ENCODE measurements around the gene CTXN1. TPM values are rescaled to one million over a fixed set of nuclear protein-coding genes. Genes with fewer than 3 reads are reported as not detected.

The CTXN1 gene
- total and polyA plus RNA-seq, 8 donors = 0.92 to 58.5 (median 2.2) TPM; not detected in 1

- Histone ChIP-seq H3K4me1 (peaks cover 37 to 60% (median 47%) of the 10 kb centered on the region in 4 donors), H3K27me3 (peaks cover 12 to 74% (median 52%) of the 10 kb centered on the region in 3 donors), H3K9me3 (no peaks in the 10 kb centered on the region), H3K36me3 (peaks cover 19 to 26% (median 24%) of the 10 kb centered on the region in 4 donors), H3K4me3 (peak overlapping the region; percentile 33 to 51 (median 40)), H3K27ac (peak overlapping the region in 2 of 5 donors; percentile 29 to 65)
- intact Hi-C loops (cut with DNase I; ENCODE audit: low total_unique reads) = no loop called here
- WGBS, 5 donors = 0 to 1% (median 1%) methylated on average over 13 to 104 of the region's 104 CpGs
- TF ChIP-seq CTCF (IDR thresholded peaks at IDR 0.05) (no peak), POLR2A (IDR thresholded peaks at IDR 0.05) (no peak), EP300 (IDR thresholded peaks at IDR 0.05) (no peak), POLR2AphosphoS5 (IDR thresholded peaks at IDR 0.05) (no peak)
- peak; percentile 42 to 77 for DNase-seq
Observed at GRCh38 chr19:7916103-7916954, 9.6 kb downstream of the CTXN1 start.

- intact Hi-C loops (cut with DNase I; ENCODE audit: low total_unique reads) = no loop called here
- peaks cover 12 to 83% (median 52%) of the 10 kb centered on the region in 3 donors for H3K27me3 ChIP-seq
- H3K4me3 ChIP-seq = peak overlapping the region in 2 of 4 donors; percentile 47 to 51
- no peaks in the 10 kb centered on the region for H3K9me3 ChIP-seq
- no peak for TF ChIP-seq POLR2A (IDR thresholded peaks at IDR 0.05)
- TF ChIP-seq POLR2AphosphoS5 (IDR thresholded peaks at IDR 0.05) = no peak
- no peak for DNase-seq
- H3K27ac ChIP-seq = no peak overlapping the region
- WGBS, 5 donors = 39 to 48% (median 44%) methylated on average over 22 to 24 of the region's 24 CpGs
- H3K36me3 ChIP-seq = peaks cover 27 to 35% (median 33%) of the 10 kb centered on the region in 4 donors
- peaks cover 32 to 55% (median 41%) of the 10 kb centered on the region in 4 donors for H3K4me1 ChIP-seq
Observed at GRCh38 chr19:7915250-7916102, 10.5 kb downstream of the CTXN1 start.

- H3K9me3 ChIP-seq = no peaks in the 10 kb centered on the region
- peaks cover 12 to 81% (median 52%) of the 10 kb centered on the region in 3 donors for H3K27me3 ChIP-seq
- H3K36me3 ChIP-seq = peaks cover 35 to 43% (median 41%) of the 10 kb centered on the region in 4 donors
- TF ChIP-seq POLR2A (IDR thresholded peaks at IDR 0.05) (no peak), POLR2AphosphoS5 (IDR thresholded peaks at IDR 0.05) (no peak), CTCF (IDR thresholded peaks at IDR 0.05) (no peak), EP300 (IDR thresholded peaks at IDR 0.05) (no peak)
- intact Hi-C loops (cut with DNase I; ENCODE audit: low total_unique reads) = no loop called here
- no peak for DNase-seq
- H3K27ac ChIP-seq = no peak within 1 kb of the TSS
- peaks cover 28 to 51% (median 36%) of the 10 kb centered on the region in 4 donors for H3K4me1 ChIP-seq
- 37 to 57% (median 46%) methylated on average over 7 to 12 of the region's 12 CpGs for WGBS, 5 donors
- H3K4me3 ChIP-seq = no peak within 1 kb of the TSS
Observed at GRCh38 chr19:7914598-7915045, 11.3 kb downstream of the CTXN1 start, which contains the start of gene TGFBR3L. Gene TGFBR3L, plus strand, starts transcription at chr19:7914830.

- DNase-seq = no peak
- Histone ChIP-seq H3K27me3 (peaks cover 12 to 75% (median 50%) of the 10 kb centered on the region in 3 donors), H3K4me3 (no peak overlapping the region), H3K27ac (no peak overlapping the region), H3K9me3 (no peaks in the 10 kb centered on the region), H3K36me3 (peaks cover 37 to 48% (median 46%) of the 10 kb centered on the region in 4 donors), H3K4me1 (peaks cover 24 to 45% (median 31%) of the 10 kb centered on the region in 4 donors)
- no peak for TF ChIP-seq POLR2AphosphoS5 (IDR thresholded peaks at IDR 0.05)
- TF ChIP-seq EP300 (IDR thresholded peaks at IDR 0.05) = no peak
- TF ChIP-seq CTCF (IDR thresholded peaks at IDR 0.05) = no peak
- TF ChIP-seq POLR2A (IDR thresholded peaks at IDR 0.05) = no peak
- intact Hi-C loops (cut with DNase I; ENCODE audit: low total_unique reads) = no loop called here
- 58 to 61% (median 58%) methylated on average over 10 to 12 of the region's 12 CpGs for WGBS, 5 donors
Observed at GRCh38 chr19:7914099-7914498, 11.8 kb downstream of the CTXN1 start.

All from stomach (tissue), 9 donors.